HL-60 (cell line): ENCODE results near the gene DUSP2.

Experiments used
- DNase-seq, 2 experiments: peaks; one replicate each; pipeline ENCODE4 v3.0.0-alpha.2; 2010 to 2020; ENCODE audit warnings: low read depth in 1 of 2, low spot score in 1 of 2
- H3K27ac ChIP-seq: fragments of 250-450 bp; sonication (Bioruptor Pico); replicated peaks from 2 replicates; pipeline ENCODE4 v1.5.1; 2020; ENCODE audit warnings: mild to moderate bottlenecking, moderate library complexity
- H3K27me3 ChIP-seq: fragments of 250-450 bp; sonication (Bioruptor Pico); 2 replicates; pipeline ENCODE4 v1.5.1; 2021; ENCODE audit warnings: mild to moderate bottlenecking, moderate library complexity; ENCODE audit not compliant: insufficient read depth, poor library complexity, severe bottlenecking
- H3K4me3 ChIP-seq: replicated peaks from 2 replicates; pipeline ENCODE4 v1.5.1; 2011; ENCODE audit warnings: mild to moderate bottlenecking, control low read depth, low read length; ENCODE audit not compliant: insufficient read depth
- GABPA ChIP-seq: IDR thresholded peaks from 2 replicates; pipeline ENCODE4 v1.6.1; 2012; ENCODE audit warnings: low read depth
- POLR2AphosphoS5 ChIP-seq: IDR thresholded peaks from 2 replicates; pipeline ENCODE4 v1.6.1; 2012; ENCODE audit warnings: low read depth
- SPI1 ChIP-seq: IDR thresholded peaks from 2 replicates; pipeline ENCODE4 v1.6.1; 2012; ENCODE audit warnings: low read depth, mild to moderate bottlenecking, borderline replicate concordance
- TF ChIP-seq, protein P1 (sequence below): IDR thresholded peaks from one replicate; pipeline ENCODE4 v1.5.1; 2011; ENCODE audit warnings: low read length, control low read depth, inconsistent platforms; ENCODE audit not compliant: insufficient read depth
- TF ChIP-seq, protein P2 (sequence below): IDR thresholded peaks from 2 replicates; pipeline ENCODE4 v1.6.1; 2012; ENCODE audit warnings: low read depth; ENCODE audit not compliant: insufficient replicate concordance

DUSP2 gene

GRCh38 chr2:96151595-96152303, 6.5 kb upstream of the DUSP2 start:
- TF ChIP-seq SPI1 (no peak), GABPA (no peak), POLR2AphosphoS5 (no peak)
- TF ChIP-seq, protein P1, sequence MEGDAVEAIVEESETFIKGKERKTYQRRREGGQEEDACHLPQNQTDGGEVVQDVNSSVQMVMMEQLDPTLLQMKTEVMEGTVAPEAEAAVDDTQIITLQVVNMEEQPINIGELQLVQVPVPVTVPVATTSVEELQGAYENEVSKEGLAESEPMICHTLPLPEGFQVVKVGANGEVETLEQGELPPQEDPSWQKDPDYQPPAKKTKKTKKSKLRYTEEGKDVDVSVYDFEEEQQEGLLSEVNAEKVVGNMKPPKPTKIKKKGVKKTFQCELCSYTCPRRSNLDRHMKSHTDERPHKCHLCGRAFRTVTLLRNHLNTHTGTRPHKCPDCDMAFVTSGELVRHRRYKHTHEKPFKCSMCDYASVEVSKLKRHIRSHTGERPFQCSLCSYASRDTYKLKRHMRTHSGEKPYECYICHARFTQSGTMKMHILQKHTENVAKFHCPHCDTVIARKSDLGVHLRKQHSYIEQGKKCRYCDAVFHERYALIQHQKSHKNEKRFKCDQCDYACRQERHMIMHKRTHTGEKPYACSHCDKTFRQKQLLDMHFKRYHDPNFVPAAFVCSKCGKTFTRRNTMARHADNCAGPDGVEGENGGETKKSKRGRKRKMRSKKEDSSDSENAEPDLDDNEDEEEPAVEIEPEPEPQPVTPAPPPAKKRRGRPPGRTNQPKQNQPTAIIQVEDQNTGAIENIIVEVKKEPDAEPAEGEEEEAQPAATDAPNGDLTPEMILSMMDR, result no peak
- TF ChIP-seq, protein P2, sequence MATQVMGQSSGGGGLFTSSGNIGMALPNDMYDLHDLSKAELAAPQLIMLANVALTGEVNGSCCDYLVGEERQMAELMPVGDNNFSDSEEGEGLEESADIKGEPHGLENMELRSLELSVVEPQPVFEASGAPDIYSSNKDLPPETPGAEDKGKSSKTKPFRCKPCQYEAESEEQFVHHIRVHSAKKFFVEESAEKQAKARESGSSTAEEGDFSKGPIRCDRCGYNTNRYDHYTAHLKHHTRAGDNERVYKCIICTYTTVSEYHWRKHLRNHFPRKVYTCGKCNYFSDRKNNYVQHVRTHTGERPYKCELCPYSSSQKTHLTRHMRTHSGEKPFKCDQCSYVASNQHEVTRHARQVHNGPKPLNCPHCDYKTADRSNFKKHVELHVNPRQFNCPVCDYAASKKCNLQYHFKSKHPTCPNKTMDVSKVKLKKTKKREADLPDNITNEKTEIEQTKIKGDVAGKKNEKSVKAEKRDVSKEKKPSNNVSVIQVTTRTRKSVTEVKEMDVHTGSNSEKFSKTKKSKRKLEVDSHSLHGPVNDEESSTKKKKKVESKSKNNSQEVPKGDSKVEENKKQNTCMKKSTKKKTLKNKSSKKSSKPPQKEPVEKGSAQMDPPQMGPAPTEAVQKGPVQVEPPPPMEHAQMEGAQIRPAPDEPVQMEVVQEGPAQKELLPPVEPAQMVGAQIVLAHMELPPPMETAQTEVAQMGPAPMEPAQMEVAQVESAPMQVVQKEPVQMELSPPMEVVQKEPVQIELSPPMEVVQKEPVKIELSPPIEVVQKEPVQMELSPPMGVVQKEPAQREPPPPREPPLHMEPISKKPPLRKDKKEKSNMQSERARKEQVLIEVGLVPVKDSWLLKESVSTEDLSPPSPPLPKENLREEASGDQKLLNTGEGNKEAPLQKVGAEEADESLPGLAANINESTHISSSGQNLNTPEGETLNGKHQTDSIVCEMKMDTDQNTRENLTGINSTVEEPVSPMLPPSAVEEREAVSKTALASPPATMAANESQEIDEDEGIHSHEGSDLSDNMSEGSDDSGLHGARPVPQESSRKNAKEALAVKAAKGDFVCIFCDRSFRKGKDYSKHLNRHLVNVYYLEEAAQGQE, result no peak
- Histone ChIP-seq H3K27me3 (no peaks in the 10 kb centered on the region), H3K27ac (no peak overlapping the region), H3K4me3 (no peak overlapping the region)
- no peak for DNase-seq

- DNase-seq, result no peak
- Histone ChIP-seq H3K4me3 (no peak overlapping the region), H3K27me3 (no peaks in the 10 kb centered on the region), H3K27ac (no peak overlapping the region)
- TF ChIP-seq, protein P1, result no peak
- TF ChIP-seq GABPA, result no peak
These were observed 5.8 kb upstream of the DUSP2 start for GRCh38 chr2:96150791-96151594.

GRCh38 chr2:96150007-96150640, 4.9 kb upstream of the DUSP2 start:
- no peaks in the 10 kb centered on the region for H3K27me3 ChIP-seq
- no peak for TF ChIP-seq GABPA
- no peak for TF ChIP-seq POLR2AphosphoS5
- TF ChIP-seq, protein P2, result no peak
- TF ChIP-seq, protein P1, result no peak
- no peak for TF ChIP-seq SPI1
- H3K4me3 ChIP-seq, result no peak overlapping the region
- DNase-seq, result no peak
- H3K27ac ChIP-seq, result no peak overlapping the region
